HFFc6 (cell line): ENCODE measurements around the gene PYGO2. TPM values are rescaled to one million over a fixed set of nuclear protein-coding genes. Genes with fewer than 3 reads are reported as not detected.

ENCODE experiments used
- DNase-seq: peaks from one replicate; pipeline ENCODE4 v3.0.0-alpha.2; 2018
- H3K27ac Mint-ChIP-seq: 2 replicates; pipeline ENCODE4 v1.8.0; 2020; ENCODE audit warnings: mild to moderate bottlenecking, mixed read lengths
- H3K27me3 Mint-ChIP-seq: 2 replicates; pipeline ENCODE4 v1.8.0; 2021; ENCODE audit warnings: mild to moderate bottlenecking, moderate library complexity, mixed read lengths; ENCODE audit not compliant: insufficient read depth
- H3K36me3 Mint-ChIP-seq: 2 replicates; pipeline ENCODE4 v1.8.0; 2021; ENCODE audit warnings: low read depth, mixed read lengths
- H3K4me1 Mint-ChIP-seq: 2 replicates; pipeline ENCODE4 v1.8.0; 2020; ENCODE audit warnings: low read depth, mixed read lengths
- H3K4me3 Mint-ChIP-seq: 2 replicates; pipeline ENCODE4 v1.8.0; 2020; ENCODE audit warnings: mild to moderate bottlenecking, moderate library complexity, mixed read lengths
- H3K9me3 Mint-ChIP-seq: 2 replicates; pipeline ENCODE4 v1.8.0; 2020; ENCODE audit warnings: mild to moderate bottlenecking, mixed read lengths
- CTCF ChIP-seq: fragments of 200-600 bp; sonication (generic); IDR thresholded peaks from 2 replicates; pipeline ENCODE4 v1.5.0; 2021; ENCODE audit warnings: antibody characterized with exemption, mild to moderate bottlenecking
- total RNA-seq, 6 experiments: library from RNA; stranded (reverse); fragmentation: NEBNext Ultra II Directional; extraction: Animal tissue kit (Norgen Biotek cat#: 25700); gene quantifications; 2 replicates in 1 of 6; 3 replicates in 5 of 6; pipeline ENCODE4 v1.2.3, GENCODE V29; 2021

PYGO2 gene
- total RNA-seq, 6 experiments from 2014 or later = 19.9 to 23.7 (median 21.3) TPM

GRCh38 chr1:154955718-154956543, 5.7 kb downstream of the PYGO2 start, which contains the start of gene PBXIP1:
Gene PBXIP1 (minus strand): TSS chr1:154956099. CDS start chr1:154953721, 2,378 bp downstream.
- peak; percentile 68 for TF ChIP-seq CTCF
- H3K27me3 Mint-ChIP-seq = peaks cover 7% of the 10 kb centered on the region
- peak within 1 kb of the TSS; percentile 97 for H3K27ac Mint-ChIP-seq
- no peaks in the 10 kb centered on the region for H3K36me3 Mint-ChIP-seq
- H3K9me3 Mint-ChIP-seq = no peaks in the 10 kb centered on the region
- H3K4me3 Mint-ChIP-seq = peak within 1 kb of the TSS; percentile 95
- peak; percentile 84 for DNase-seq
- peaks cover 39% of the 10 kb centered on the region for H3K4me1 Mint-ChIP-seq

- no peaks in the 10 kb centered on the region for H3K9me3 Mint-ChIP-seq
- DNase-seq = peak; percentile 86
- H3K27me3 Mint-ChIP-seq = peaks cover 4% of the 10 kb centered on the region
- H3K4me3 Mint-ChIP-seq = peak overlapping the region; percentile 95
- H3K36me3 Mint-ChIP-seq = no peaks in the 10 kb centered on the region
- H3K4me1 Mint-ChIP-seq = peaks cover 32% of the 10 kb centered on the region
- TF ChIP-seq CTCF = no peak
- peak overlapping the region; percentile 97 for H3K27ac Mint-ChIP-seq
These were observed 6.4 kb downstream of the PYGO2 start for GRCh38 chr1:154955039-154955717.

GRCh38 chr1:154954541-154954940, 7.0 kb downstream of the PYGO2 start:
- H3K27ac Mint-ChIP-seq = peak overlapping the region; percentile 97
- no peaks in the 10 kb centered on the region for H3K9me3 Mint-ChIP-seq
- no peak for TF ChIP-seq CTCF
- H3K4me1 Mint-ChIP-seq = peaks cover 32% of the 10 kb centered on the region
- no peaks in the 10 kb centered on the region for H3K36me3 Mint-ChIP-seq
- H3K27me3 Mint-ChIP-seq = peaks cover 4% of the 10 kb centered on the region
- DNase-seq = no peak
- peak overlapping the region; percentile 95; the same call in 1 of the 2 replicates for H3K4me3 Mint-ChIP-seq

GRCh38 chr1:154953611-154954038, 8.0 kb downstream of the PYGO2 start:
- Mint-ChIP-seq H3K9me3 (no peaks in the 10 kb centered on the region), H3K27me3 (peaks cover 4% of the 10 kb centered on the region), H3K4me1 (peaks cover 32% of the 10 kb centered on the region), H3K4me3 (no peak overlapping the region), H3K36me3 (no peaks in the 10 kb centered on the region), H3K27ac (no peak overlapping the region)
- no peak for TF ChIP-seq CTCF
- DNase-seq = no peak

- DNase-seq = no peak
- peaks cover 4% of the 10 kb centered on the region for H3K27me3 Mint-ChIP-seq
- no peak overlapping the region for H3K4me3 Mint-ChIP-seq
- TF ChIP-seq CTCF = no peak
- H3K36me3 Mint-ChIP-seq = no peaks in the 10 kb centered on the region
- no peaks in the 10 kb centered on the region for H3K9me3 Mint-ChIP-seq
- peaks cover 31% of the 10 kb centered on the region for H3K4me1 Mint-ChIP-seq
- H3K27ac Mint-ChIP-seq = no peak overlapping the region
These were observed 8.9 kb downstream of the PYGO2 start for GRCh38 chr1:154952664-154953063.
